HL-60/S4 (cell line): ENCODE results near the gene SPRR2D.
"Not testable (repeated sequence)": the region's sequence is repeated elsewhere in the genome, so short reads cannot be mapped to it uniquely, and the experiment has no call there.

Source experiments
- in situ Hi-C: fragments of 300-500 bp; cut with MboI; formaldehyde crosslinking; loops from 2 replicates; pipeline ENCODE4 v1.14.3; 2022; ENCODE audit warnings: low sequenced_read_pairs

SPRR2D gene

DNA sequence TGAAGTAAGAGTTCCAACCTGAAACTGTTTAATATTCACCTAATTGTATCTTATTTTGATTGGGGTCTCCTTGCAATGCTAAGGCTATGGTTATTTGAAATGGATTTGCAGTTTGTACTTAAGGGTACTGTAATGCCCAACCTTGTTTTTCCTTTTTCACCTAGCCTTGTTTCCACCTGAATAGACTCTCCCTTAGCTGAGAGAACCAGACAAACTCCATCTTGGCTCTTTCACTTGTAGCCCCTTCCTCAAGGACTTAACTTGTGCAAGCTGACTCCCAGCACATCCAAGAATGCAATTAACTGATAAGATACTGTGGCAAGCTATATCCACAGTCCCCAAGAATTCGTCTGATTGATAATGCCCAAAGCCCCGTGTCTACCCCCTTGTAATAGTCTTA lies 19.1 kb downstream of the SPRR2D start:
- in situ Hi-C loops = not testable (repeated sequence)

DNA sequence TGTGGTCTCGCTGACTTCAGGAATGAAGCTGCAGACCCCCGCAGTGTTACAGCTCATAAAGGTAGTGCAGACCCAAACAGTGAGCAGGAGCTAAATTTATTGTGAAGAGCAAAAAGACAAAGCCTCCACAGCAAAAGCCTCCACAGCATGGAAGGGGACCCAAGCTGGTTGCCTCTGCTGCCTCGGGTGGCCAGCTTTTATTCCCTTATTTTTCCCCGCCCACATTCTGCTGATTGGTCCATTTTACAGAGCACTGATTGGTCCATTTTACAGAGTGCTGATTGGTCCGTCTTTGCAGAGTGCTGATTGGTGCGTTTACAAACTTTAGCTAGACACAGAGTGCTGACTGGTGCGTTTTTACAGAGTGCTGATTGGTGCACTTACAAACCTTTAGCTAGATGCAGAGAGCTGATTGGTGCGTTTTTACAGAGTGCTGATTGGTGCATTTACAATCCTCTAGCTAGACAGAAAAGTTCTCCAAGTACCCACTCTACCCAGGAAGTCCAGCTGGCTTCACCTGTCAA lies 29.6 kb downstream of the SPRR2D start:
- in situ Hi-C loops = not testable (repeated sequence)

DNA sequence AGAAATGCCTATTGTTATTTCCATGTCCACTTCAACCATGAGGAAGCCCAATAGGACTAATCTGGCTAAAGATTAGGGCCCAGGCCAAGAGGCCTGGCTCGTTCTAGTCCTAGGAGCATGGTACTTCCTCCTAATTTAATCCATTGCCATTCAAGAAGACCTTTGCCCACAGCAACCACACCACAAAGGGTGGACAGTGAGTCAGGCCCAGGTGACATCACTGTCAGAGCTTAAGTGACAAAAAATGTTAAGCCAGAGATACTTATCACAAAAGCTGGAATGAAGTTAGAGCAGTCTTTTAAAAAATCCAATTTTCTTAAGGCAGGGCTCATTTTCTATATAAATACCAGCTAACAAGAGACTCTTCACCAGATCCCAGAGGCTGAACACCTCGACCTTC lies 39.5 kb downstream of the SPRR2D start, which contains the start of gene SPRR3:
TSS of gene SPRR3 (plus strand) at position 368 of the 400 bp plus-strand sequence. CDS start 1,272 bp downstream, outside the sequence.
- in situ Hi-C loops = no loop called here

DNA sequence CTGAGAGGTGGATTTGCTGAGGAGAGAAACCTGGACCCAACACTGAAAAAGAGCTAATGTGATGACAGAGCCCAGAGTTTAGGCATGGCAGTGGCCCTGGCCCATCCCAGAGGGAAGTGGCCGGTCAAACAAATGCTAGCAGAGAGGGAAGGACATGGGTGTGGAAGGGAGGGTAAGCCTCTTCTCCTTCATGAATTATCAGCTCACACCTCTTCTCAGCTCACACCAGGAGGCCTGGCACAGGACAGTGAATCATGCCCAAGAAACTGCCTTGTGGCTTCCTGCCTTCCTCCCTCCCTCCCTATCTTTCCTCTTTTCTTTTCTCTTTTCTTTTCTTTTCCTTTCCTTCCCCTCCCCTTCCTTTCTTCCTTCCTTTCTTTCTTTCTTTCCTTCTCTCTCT lies 40.6 kb downstream of the SPRR2D start:
- in situ Hi-C loops = no loop called here

DNA sequence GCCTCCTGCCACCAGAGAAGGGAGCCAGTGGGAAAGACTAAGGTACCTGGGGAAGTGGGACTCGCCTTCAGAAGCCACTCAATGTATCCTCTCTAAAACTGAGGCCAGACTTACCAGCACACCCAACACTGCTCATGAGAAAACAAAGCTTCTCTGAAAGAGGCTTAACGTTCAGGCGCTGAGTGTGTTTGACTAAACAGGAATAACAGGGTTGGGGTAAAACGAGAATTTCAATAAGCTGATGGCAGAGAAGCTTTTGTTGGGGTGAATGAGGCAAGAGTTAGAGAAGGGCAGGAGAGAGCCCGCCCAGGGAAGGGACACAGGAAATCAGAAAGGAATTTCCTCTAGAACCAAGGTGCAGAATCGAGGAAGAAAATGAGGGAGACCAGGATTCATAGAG lies 41.1 kb downstream of the SPRR2D start:
- in situ Hi-C loops = no loop called here

DNA sequence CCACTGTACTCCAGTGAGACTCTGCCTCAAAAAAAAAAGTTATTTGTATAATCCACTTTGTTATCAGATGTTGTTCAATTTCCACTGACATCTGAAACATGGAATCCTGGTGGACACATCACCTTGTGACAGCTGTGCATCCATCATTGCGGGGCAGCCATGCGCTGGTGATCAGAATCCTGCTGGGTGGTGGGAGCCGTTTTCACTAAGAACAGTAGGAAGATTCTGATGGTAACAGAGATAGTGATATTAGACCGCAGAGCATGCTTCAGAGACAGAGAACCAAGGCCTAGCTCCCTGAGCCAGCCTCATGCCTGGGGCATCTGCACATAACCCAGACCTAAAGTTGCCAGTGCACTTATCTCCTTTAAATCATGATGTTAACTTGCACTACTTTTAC lies 42.4 kb downstream of the SPRR2D start:
- in situ Hi-C loops = no loop called here

DNA sequence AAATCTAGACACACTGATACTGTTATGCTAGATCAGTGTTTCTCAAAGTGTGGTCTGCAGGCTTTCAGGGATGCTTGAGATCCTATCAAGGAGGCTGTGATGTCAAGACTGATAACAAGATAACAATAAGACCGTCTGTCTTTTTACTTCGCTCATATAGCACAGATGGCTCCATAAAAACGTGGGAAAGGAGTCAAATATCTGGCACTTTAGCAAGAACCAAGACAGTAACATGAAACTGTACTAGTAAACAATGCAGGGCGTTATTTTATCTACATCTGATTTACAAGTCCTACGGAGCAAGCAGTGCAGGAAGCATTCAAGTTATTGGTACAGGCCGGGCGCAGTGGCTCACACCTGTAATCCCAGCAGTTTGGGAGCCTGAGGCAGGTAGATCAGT lies 43.0 kb downstream of the SPRR2D start:
- in situ Hi-C loops = no loop called here

DNA sequence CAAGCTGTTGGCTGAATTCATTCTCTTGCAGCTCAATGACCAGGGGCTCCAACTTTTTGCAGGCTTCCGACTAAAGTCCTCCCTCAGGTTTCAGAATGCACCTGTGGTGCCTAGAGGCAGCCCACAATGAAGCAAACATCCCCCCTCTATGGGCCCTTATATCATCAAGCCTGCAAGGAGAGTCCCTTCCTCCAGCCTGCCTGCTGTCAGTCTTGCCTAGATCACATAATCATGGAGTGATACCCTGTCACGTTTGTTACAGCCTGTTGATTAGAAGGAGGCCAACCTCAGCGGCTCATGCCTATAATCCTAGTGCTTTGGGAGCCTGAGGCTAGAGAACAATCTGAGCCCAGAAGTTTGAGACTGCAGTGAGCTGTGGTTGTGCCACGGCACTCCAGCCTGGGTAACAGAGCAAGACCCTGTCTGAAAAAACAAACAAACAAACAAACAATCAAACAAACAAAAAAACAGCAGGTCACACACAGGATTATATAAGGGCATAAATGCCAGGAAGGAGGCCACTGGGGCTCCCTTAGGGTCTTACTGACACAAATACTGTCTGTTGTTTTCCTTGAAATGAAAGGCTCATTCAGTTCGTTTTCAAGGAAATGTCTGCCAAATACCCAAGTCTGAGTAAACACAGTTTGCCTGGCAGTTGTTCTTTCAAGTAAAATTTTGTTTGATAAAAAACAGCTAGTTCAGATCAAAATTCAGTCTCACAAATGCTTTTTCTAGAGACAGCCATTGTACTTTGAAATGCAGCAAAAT lies 44.1 kb downstream of the SPRR2D start:
- in situ Hi-C loops = no loop called here

DNA sequence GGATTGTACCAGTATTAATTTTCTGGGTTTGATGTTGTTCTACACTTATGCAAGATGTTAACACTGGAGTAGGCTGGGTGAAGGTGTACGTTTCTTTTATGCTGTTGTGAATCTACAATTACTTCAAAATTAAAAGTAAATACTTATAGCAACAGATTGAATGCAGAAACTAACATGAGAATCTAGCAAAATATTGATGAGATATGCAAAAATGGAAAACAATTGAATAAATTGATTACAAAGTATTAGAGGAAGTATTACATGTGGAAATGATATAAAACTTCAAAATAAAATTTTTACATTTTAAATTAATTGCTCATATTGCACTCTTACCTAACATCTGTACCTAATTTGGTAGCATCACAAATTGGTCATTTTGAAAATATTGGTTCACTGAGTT lies 45.1 kb downstream of the SPRR2D start:
- in situ Hi-C loops = no loop called here

DNA sequence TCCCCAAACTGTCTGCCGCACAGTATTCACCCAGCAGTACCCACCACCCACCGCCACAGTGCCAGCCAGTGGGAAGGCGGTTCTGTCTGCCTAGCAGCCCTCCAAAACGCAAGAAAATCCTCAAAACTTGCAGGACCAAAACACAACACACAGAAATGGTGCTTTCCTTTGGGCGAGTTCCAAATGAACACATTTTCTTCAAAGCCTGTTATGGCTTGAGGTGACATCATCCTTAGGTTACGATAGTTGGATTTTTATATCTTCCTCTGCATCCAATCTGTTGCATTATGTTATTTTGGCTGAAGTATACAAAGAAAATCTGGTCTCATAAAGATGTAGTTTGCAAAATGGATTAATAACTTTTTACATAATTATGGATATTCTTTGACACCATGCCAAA lies 47.7 kb downstream of the SPRR2D start:
- in situ Hi-C loops = no loop called here
